ENCODE results near the gene CIAO2A.

- TF ChIP-seq, protein P1, sequence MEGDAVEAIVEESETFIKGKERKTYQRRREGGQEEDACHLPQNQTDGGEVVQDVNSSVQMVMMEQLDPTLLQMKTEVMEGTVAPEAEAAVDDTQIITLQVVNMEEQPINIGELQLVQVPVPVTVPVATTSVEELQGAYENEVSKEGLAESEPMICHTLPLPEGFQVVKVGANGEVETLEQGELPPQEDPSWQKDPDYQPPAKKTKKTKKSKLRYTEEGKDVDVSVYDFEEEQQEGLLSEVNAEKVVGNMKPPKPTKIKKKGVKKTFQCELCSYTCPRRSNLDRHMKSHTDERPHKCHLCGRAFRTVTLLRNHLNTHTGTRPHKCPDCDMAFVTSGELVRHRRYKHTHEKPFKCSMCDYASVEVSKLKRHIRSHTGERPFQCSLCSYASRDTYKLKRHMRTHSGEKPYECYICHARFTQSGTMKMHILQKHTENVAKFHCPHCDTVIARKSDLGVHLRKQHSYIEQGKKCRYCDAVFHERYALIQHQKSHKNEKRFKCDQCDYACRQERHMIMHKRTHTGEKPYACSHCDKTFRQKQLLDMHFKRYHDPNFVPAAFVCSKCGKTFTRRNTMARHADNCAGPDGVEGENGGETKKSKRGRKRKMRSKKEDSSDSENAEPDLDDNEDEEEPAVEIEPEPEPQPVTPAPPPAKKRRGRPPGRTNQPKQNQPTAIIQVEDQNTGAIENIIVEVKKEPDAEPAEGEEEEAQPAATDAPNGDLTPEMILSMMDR (IDR thresholded peaks at IDR 0.05; ENCODE audit: poor library complexity, severe bottlenecking), result no peak
- no peak for TF ChIP-seq TAF1 (IDR thresholded peaks at IDR 0.05; ENCODE audit: low read depth)
- TF ChIP-seq POLR2AphosphoS5 (IDR thresholded peaks at IDR 0.05), result no peak
- no peak for TF ChIP-seq REST (IDR thresholded peaks at IDR 0.05; ENCODE audit: borderline replicate concordance)
- TF ChIP-seq EP300 (conservative IDR thresholded peaks at IDR 0.05; ENCODE audit: poor library complexity, severe bottlenecking), result no peak
- TF ChIP-seq EZH2 (IDR thresholded peaks at IDR 0.05; ENCODE audit: borderline replicate concordance, insufficient read depth, low read length, poor library complexity, severe bottlenecking), result no peak
- no peak for TF ChIP-seq SMC3 (conservative IDR thresholded peaks at IDR 0.05; ENCODE audit: poor library complexity)
- TF ChIP-seq RAD21 (conservative IDR thresholded peaks at IDR 0.05), result no peak
- no peak for TF ChIP-seq MXI1 (conservative IDR thresholded peaks at IDR 0.05; ENCODE audit: poor library complexity, severe bottlenecking)
Observed at GRCh38 chr15:64111679-64112050, 18.0 kb upstream of the CIAO2A start.

Measured in neural cell (in vitro differentiated cells).